ENCODE results near the gene USP3. TPM values are rescaled to one million over a fixed set of nuclear protein-coding genes. Genes with fewer than 3 reads are reported as not detected.
A peak's percentile ranks its signal among the peaks of the same experiment; 100 is the strongest.

The USP3 gene
- total and polyA plus RNA-seq, 10 of the 15 experiments (the other 5 are each of a cell fraction or from before 2014, with no cell fraction given) = 23.8 to 64.5 (median 50.3) TPM

DNA sequence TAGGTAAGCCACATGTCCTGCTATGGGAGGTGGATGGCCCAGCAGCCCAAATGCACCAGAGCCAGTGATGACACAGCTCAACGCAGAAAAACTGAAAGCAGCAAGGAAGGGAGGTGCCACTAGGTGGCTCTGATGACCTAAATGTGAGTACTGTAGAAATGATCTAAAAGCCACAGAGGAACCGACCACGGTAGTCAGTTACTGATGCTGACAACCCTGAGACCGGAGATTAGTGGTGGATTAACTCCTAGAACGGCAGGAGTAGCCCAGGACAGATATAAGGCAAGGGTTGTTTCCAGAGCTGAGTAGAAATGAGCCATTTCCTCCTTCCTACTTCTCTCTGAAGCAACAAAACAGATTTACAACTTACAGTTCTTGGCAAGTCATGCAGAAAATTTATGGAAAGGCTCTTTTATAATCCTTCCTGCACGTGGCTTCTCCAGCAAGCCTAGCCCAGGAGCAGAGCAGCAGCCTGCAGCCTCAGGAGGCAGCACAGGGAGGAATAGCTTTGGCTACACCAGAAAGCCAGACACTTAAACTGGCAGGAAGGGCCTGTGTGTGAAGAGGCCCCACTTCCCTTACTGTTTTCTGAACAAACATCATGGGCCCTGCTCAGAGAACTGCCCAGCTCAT lies 105.9 kb downstream of the USP3 start (continued):
- no peak for TF ChIP-seq RCOR1 (conservative IDR thresholded peaks at IDR 0.05; ENCODE audit: low read depth, low read length)
- peak; percentile 24; the same call in 1 of the 2 replicates for TF ChIP-seq PKNOX1 (IDR thresholded peaks at IDR 0.05)
- TF ChIP-seq BCL11A (IDR thresholded peaks at IDR 0.05; ENCODE audit: low read depth, low read length) = no peak
- TF ChIP-seq, protein P1, sequence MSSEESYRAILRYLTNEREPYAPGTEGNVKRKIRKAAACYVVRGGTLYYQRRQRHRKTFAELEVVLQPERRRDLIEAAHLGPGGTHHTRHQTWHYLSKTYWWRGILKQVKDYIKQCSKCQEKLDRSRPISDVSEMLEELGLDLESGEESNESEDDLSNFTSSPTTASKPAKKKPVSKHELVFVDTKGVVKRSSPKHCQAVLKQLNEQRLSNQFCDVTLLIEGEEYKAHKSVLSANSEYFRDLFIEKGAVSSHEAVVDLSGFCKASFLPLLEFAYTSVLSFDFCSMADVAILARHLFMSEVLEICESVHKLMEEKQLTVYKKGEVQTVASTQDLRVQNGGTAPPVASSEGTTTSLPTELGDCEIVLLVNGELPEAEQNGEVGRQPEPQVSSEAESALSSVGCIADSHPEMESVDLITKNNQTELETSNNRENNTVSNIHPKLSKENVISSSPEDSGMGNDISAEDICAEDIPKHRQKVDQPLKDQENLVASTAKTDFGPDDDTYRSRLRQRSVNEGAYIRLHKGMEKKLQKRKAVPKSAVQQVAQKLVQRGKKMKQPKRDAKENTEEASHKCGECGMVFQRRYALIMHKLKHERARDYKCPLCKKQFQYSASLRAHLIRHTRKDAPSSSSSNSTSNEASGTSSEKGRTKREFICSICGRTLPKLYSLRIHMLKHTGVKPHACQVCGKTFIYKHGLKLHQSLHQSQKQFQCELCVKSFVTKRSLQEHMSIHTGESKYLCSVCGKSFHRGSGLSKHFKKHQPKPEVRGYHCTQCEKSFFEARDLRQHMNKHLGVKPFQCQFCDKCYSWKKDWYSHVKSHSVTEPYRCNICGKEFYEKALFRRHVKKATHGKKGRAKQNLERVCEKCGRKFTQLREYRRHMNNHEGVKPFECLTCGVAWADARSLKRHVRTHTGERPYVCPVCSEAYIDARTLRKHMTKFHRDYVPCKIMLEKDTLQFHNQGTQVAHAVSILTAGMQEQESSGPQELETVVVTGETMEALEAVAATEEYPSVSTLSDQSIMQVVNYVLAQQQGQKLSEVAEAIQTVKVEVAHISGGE (CRISPR knock-in tag; IDR thresholded peaks at IDR 0.05) = no peak
- no peak for TF ChIP-seq SMAD1 (IDR thresholded peaks at IDR 0.05; ENCODE audit: low read depth, partially characterized antibody)
- TF ChIP-seq EGR1 (IDR thresholded peaks at IDR 0.05; ENCODE audit: borderline replicate concordance in 1 of 2, low read depth in 2 of 2, low read length in 2 of 2) = no peak
- no peak for TF ChIP-seq SREBF2 (IDR thresholded peaks at IDR 0.05; ENCODE audit: low read length)
- no peak for TF ChIP-seq PAX5 (IDR thresholded peaks at IDR 0.05; ENCODE audit: borderline replicate concordance, low read depth, low read length)
- no peak for TF ChIP-seq CEBPZ (IDR thresholded peaks at IDR 0.05; ENCODE audit: low read depth, low read length)
